Testis (tissue), 3 donors: ENCODE results near the gene TMEM114. TPM values are rescaled to one million over a fixed set of nuclear protein-coding genes. Genes with fewer than 3 reads are reported as not detected.
A peak's percentile ranks its signal among the peaks of the same experiment; 100 is the strongest.

Experiments
- DNase-seq: peaks from one replicate; pipeline ENCODE4 v3.0.0-alpha.2; 2019
- H3K27ac ChIP-seq, 2 donors: fragments of 200-600 bp; sonication (generic); one replicate each; pipeline ENCODE4 v1.5.1; 2019
- H3K27me3 ChIP-seq: fragments of 200-600 bp; sonication (generic); one replicate; pipeline ENCODE4 v1.5.1; 2019
- H3K36me3 ChIP-seq: fragments of 200-600 bp; sonication (generic); one replicate; pipeline ENCODE4 v1.5.1; 2017; ENCODE audit warnings: low read depth; ENCODE audit errors: missing control alignments
- H3K4me1 ChIP-seq: fragments of 200-600 bp; sonication (generic); one replicate; pipeline ENCODE4 v1.5.1; 2019
- H3K4me3 ChIP-seq, 2 donors: fragments of 200-600 bp; sonication (generic); one replicate each; pipeline ENCODE4 v1.5.1; 2017 to 2019
- H3K9me3 ChIP-seq: fragments of 200-600 bp; sonication (generic); one replicate; pipeline ENCODE4 v1.5.1; 2017
- POLR2A ChIP-seq: fragments of 450-650 bp; IDR thresholded peaks from one replicate; pipeline ENCODE4 v1.6.1; 2017; ENCODE audit warnings: antibody characterized with exemption, mild to moderate bottlenecking, moderate library complexity
- WGBS, 2 donors: methylation state at CpG; one replicate each; pipeline ENCODE4 v1.1.5; 2018; 5-methylcytosine and 5-hydroxymethylcytosine counted together
- intact Hi-C: fragments of 100-400 bp; cut with DNase I; formaldehyde crosslinking; loops from one replicate; pipeline ENCODE4 v1.15.1; 2023; ENCODE audit warnings: low total_unique reads
- polyA plus RNA-seq: library from polyadenylated mRNA; stranded (reverse); fragments of 350-450 nt; fragmentation: Illumina TruSeq; extraction: RNeasy Lipid Tissue Mini Kit (QIAGEN cat#74804); gene quantifications from one replicate; pipeline ENCODE4 v1.2.3, GENCODE V29; 2014; ENCODE audit warnings: low read depth, low replicate concordance; ENCODE audit not compliant: insufficient read depth
- total RNA-seq, 2 donors: library from RNA; depleted of rRNA; stranded (reverse); fragments of >200 nt; gene quantifications; one replicate each; pipeline ENCODE4 v1.2.3, GENCODE V29; 2016
- TF ChIP-seq, protein P1 (sequence below), 3 experiments: fragments of 450-650 bp in 2 of 3; fragments of 200-600 bp in 1 of 3; sonication (generic) in 1 of 3; IDR thresholded peaks; one replicate each; pipeline ENCODE4 v1.5.1; 2016 to 2019; ENCODE audit warnings: antibody characterized with exemption in 3 of 3, mild to moderate bottlenecking in 2 of 3, moderate library complexity in 1 of 3

TMEM114 gene
- total and polyA plus RNA-seq, 3 donors from 2014 or later: not detected

DNA sequence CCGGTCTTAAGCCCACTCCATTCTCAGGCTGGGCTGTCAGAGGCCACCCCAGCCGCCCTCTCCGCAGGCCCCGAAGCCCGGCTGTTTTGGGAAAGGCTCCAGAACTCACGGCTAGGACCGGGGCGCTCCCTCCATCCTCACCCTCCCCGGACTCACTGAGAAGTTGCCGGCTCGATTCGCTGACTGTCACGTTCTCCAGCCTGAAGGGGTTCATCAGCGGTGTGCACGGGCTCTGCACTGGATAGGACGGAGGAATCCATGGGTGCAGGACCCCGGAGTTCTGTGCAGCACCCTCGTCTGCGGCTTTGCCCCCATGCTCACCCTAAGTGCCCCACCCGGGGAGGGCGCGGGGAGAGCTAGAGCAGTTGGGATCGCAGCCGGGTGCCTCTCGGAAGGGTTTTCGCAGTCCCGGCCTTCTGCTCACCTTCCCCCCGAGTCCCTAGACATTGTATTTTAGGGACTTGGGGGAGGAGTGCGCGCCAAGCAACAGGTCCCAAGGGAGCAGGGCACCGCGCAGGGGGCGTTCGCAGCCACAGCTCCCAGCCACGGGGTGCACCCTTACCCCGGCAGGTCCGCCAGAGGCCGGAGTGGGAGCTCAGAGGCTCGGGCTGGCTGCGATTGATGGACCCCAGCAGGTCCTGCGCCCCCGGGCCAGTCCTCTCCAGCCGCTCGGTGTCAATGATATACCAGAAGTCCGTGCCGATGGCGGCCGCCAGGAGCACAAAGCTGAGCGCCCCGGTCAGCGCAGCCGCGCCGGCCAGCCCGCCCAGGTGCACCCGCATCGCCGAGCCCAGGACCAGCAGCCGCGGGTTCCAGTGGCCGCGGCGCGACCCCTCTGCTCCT, 1.0 kb downstream of the TMEM114 start:
- Histone ChIP-seq H3K27ac (no peak overlapping the region), H3K4me1 (peaks cover 9% of the 10 kb centered on the region), H3K4me3 (peak overlapping the region in 1 of 2 donors; percentile 18), H3K9me3 (no peaks in the 10 kb centered on the region), H3K36me3 (no peaks in the 10 kb centered on the region), H3K27me3 (no peaks in the 10 kb centered on the region)
- TF ChIP-seq, protein P1, sequence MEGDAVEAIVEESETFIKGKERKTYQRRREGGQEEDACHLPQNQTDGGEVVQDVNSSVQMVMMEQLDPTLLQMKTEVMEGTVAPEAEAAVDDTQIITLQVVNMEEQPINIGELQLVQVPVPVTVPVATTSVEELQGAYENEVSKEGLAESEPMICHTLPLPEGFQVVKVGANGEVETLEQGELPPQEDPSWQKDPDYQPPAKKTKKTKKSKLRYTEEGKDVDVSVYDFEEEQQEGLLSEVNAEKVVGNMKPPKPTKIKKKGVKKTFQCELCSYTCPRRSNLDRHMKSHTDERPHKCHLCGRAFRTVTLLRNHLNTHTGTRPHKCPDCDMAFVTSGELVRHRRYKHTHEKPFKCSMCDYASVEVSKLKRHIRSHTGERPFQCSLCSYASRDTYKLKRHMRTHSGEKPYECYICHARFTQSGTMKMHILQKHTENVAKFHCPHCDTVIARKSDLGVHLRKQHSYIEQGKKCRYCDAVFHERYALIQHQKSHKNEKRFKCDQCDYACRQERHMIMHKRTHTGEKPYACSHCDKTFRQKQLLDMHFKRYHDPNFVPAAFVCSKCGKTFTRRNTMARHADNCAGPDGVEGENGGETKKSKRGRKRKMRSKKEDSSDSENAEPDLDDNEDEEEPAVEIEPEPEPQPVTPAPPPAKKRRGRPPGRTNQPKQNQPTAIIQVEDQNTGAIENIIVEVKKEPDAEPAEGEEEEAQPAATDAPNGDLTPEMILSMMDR (IDR thresholded peaks at IDR 0.05): no peak
- TF ChIP-seq POLR2A: no peak
- intact Hi-C loops: no loop called here
- WGBS, 2 donors: 1 to 3% methylated on average over 23 to 52 of the region's 64 CpGs
- no peak for DNase-seq

DNA sequence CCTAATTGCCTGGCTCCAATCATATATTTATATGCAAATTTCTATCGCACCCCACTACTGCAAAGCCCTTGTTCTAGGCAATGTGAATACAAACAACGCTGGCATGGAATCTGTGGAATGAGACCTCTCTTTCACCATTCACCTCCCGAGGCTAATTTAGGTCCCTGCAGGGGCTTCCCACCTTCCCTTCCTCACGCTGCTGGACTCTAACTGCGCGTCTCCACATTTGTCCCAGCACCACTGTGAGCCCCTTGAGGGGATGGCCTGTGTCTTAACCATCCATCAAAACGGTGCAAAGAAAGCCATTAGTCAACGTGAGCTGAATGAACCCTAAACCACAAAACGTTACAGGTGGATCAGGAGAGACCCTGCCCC, 1.6 kb downstream of the TMEM114 start:
- no peak overlapping the region for H3K27ac ChIP-seq
- no peaks in the 10 kb centered on the region for H3K36me3 ChIP-seq
- intact Hi-C loops: no loop called here
- TF ChIP-seq, protein P1 (IDR thresholded peaks at IDR 0.05): no peak
- no peak for TF ChIP-seq POLR2A
- H3K4me3 ChIP-seq: no peak overlapping the region
- 5 to 6% methylated on average over 9 of the region's 9 CpGs for WGBS, 2 donors
- H3K27me3 ChIP-seq: no peaks in the 10 kb centered on the region
- no peaks in the 10 kb centered on the region for H3K9me3 ChIP-seq
- no peak for DNase-seq
- H3K4me1 ChIP-seq: peaks cover 9% of the 10 kb centered on the region

DNA sequence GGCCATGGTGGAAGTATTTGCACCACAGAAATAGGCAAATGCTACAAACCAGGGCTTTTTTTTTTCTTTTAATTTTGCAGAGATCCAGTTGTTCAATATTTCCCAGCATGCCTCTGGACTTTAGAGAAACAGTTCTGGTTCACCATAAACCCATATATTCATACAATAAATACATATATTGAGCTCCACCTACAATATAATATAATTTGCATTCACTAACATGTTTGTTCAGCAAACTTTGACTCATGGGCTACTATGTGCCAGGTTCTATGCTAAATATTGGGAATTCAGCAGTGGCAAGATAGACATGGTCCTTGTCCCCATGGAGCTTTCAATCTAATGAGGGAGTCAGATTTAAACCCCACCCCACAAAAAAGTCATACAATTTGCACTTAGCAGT, 3.2 kb downstream of the TMEM114 start:
- Histone ChIP-seq H3K9me3 (no peaks in the 10 kb centered on the region), H3K4me1 (peaks cover 9% of the 10 kb centered on the region), H3K27me3 (no peaks in the 10 kb centered on the region), H3K27ac (no peak overlapping the region), H3K4me3 (no peak overlapping the region), H3K36me3 (no peaks in the 10 kb centered on the region)
- DNase-seq: no peak
- intact Hi-C loops: no loop called here
- TF ChIP-seq, protein P1 (IDR thresholded peaks at IDR 0.05): no peak
- TF ChIP-seq POLR2A: no peak

DNA sequence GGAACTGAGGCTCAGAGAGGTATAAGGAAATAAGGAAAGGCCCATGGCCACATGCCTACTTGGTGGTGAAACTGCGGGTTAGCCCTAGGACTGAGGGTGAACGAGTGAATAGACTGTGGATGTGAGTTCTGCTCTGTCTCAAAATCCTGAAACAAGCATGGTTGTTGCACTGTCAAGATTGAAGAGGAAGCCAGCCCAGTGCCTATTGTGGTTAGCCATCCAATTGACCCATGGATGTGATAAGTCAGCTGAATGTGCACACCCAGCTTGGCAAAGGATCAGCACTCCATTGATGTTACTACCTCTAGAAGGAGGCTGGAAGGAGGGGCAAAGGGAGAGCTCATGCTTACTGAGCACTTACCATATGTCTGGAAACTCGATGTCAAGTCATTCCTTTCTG, 4.5 kb downstream of the TMEM114 start:
- Histone ChIP-seq H3K27me3 (no peaks in the 10 kb centered on the region), H3K4me3 (no peak overlapping the region), H3K9me3 (no peaks in the 10 kb centered on the region), H3K4me1 (peaks cover 9% of the 10 kb centered on the region), H3K36me3 (no peaks in the 10 kb centered on the region), H3K27ac (no peak overlapping the region)
- no peak for DNase-seq
- no peak for TF ChIP-seq POLR2A
- TF ChIP-seq, protein P1 (IDR thresholded peaks at IDR 0.05): no peak
- 81 to 88% methylated on average over 3 of the region's 3 CpGs for WGBS, 2 donors
- intact Hi-C loops: no loop called here

DNA sequence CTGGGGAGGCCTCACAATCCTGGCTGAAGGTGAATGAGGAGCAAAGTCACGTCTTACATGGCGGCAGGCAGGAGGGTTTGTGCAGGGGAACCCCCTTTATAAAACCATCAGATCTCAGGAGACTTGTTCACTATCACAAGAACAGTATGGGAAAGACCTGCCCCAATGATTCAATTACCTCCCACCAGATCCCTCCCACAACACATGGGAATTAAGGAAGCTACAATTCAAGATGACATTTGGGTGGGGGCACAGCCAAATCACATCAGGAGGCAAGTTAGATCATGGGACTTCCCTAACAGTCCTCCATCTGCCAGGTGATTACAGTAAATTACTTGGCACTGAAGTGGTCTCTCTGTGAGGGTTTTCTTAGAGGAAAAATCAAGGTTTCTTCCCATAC, 5.3 kb downstream of the TMEM114 start:
- H3K9me3 ChIP-seq: no peaks in the 10 kb centered on the region
- peaks cover 6% of the 10 kb centered on the region for H3K4me1 ChIP-seq
- no peak overlapping the region for H3K4me3 ChIP-seq
- WGBS, 2 donors: 78 to 81% methylated on average over 2 of the region's 2 CpGs
- intact Hi-C loops: no loop called here
- DNase-seq: no peak
- no peaks in the 10 kb centered on the region for H3K27me3 ChIP-seq
- H3K36me3 ChIP-seq: no peaks in the 10 kb centered on the region
- TF ChIP-seq POLR2A: no peak
- TF ChIP-seq, protein P1 (IDR thresholded peaks at IDR 0.05): no peak
- H3K27ac ChIP-seq: no peak overlapping the region
